ENCODE measurements around the gene PPP2R1B.
"Not testable (repeated sequence)": the region's sequence is repeated elsewhere in the genome, so short reads cannot be mapped to it uniquely, and the experiment has no call there.

PPP2R1B gene

DNA sequence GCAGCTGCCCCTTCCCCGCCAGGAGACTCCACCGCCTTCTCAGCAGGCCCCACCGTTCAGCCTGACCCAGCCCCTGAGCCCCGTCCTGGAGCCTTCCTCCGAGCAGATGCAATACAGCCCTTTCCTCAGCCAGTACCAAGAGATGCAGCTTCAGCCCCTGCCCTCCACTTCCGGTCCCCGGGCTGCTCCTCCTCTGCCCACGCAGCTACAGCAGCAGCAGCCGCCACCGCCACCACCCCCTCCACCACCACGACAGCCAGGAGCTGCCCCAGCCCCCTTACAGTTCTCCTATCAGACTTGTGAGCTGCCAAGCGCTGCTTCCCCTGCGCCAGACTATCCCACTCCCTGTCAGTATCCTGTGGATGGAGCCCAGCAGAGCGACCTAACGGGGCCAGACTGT lies 42.6 kb downstream of the PPP2R1B start:
- no peak for DNase-seq

DNA sequence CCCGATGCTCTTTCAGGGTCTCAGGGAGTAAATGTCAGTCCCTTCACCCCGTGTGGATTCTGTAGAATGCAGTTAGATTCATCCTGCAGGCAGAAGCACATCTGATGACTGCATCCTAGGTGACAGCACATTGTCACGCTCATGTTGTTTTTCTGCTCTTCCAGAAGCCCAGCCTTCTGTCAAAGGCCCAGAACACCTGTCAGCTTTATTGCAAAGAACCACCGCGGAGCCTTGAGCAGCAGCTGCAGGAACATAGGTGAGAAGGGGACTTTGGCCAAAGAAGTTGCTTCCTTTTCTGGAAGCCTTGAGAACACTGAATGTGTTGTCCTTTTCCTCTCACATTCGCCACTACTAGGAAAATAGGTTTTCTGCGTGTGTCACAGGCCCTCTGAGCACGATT lies 43.7 kb downstream of the PPP2R1B start:
- DNase-seq = no peak

DNA sequence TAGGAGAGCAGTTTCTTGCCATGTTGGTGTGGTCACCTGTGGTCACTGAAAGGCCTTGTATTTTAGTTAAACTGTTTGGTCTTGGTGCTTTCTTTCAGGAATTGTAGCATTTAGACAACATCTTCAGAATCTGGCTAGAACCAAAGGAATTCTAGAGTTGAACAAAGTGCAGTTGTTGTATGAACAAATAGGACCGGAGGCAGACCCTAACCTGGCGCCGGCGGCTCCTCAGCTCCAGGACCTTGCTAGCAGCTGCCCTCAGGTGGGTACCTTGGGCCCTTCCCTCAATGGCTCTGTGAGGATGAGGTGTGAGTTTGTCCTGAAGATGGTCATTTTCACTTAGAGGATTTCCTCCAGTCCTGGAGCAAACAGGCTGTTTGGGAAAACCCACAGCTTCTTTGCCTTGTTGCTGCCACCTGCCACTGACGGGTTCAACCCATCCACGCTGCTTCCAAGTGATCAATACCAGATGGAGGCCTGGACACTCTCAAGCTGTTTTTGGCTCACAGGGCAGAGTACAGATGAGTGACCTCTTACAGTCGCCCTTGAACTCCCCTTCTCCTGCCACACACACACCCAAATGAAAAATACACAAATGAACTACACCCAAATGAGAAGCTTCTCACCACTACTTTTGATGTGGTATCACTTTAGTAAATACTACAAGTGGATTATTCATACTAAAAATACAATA lies 45.2 kb downstream of the PPP2R1B start:
- DNase-seq = no peak

GRCh38 chr11:111719379-111719778 lies 46.8 kb downstream of the PPP2R1B start:
- no peak for DNase-seq

DNA sequence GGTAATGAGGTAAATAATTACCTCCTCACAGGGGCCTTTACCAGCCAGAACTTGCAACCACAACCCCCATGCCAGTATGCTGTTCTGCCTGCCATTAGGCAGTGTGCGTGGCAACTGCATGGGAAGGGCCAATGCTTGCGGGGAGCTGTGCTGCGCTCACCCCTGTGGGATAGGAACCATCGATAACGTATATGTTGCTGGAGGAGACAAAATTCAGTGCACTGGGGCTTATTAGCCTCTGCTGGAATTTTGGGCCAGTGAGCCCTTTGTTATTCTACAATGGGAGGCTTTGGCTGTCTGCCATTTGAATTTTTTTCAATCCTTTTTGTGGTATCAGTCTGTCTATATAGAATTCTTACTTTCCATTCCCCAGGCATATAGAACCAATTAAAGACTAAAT lies 47.3 kb downstream of the PPP2R1B start:
- DNase-seq = no peak

DNA sequence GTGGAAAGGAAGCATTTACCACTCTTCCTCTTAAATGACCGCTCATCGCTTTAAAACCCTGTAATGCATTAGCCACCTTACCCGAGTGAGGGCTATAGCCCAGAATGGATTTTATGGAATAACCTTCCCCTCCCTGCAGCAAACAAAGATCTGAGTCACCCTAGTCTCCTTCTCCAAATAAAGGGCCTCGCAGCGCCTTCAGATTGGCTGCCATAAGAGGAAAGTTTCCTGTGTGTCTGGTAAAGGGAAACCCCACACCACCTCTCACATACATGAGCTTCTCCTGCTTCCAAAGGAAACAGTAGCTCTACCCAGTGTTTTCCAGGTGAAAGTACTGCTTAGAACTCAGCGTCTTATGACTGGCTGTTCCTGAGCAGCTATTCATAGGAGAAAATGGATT lies 47.8 kb downstream of the PPP2R1B start:
- no peak for DNase-seq

GRCh38 chr11:111717660-111718059 lies 48.5 kb downstream of the PPP2R1B start:
- not testable (repeated sequence) for DNase-seq

DNA sequence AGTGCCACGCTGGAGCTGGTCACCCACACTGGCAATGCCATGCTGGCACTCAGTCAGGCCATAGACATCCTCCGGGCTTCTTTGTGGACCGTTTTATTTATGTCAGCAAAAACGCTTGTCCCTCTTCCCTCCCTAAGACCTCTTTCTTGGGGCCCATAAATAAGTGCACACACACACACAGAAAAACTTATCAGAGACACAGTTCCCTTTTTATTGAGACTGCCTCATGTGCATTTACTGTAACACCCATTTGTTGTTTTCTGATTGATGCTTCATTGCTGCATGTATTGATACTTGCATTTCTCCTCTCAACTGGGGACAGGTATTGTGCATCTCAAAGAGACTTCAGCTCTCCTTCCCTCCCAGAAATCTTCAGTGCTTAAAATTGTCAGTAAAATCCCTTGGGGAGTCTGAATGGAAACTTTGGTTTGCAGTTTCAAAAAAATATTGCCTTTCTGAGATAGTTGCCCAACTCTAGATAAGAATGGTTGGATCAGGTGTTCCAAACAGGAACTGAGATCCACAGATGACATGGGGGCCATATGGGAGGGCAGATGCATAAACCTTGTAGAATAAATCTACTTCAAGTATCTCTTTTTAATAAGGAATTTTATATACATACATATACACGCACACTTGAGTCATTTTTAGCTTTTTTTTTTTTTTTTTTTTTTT lies 50.9 kb downstream of the PPP2R1B start:
- no peak for DNase-seq

GRCh38 chr11:111714522-111714921 lies 51.7 kb downstream of the PPP2R1B start:
- DNase-seq = no peak

- DNase-seq = no peak
Measured at GRCh38 chr11:111707691-111708067, 58.5 kb downstream of the PPP2R1B start.

GRCh38 chr11:111707039-111707690 lies 59.0 kb downstream of the PPP2R1B start:
- no peak for DNase-seq

- no peak for DNase-seq
Measured at GRCh38 chr11:111703576-111703975, 62.6 kb downstream of the PPP2R1B start.

GRCh38 chr11:111702623-111703022 lies 63.6 kb downstream of the PPP2R1B start:
- DNase-seq = no peak

GRCh38 chr11:111700162-111700561 lies 66.0 kb downstream of the PPP2R1B start:
- no peak for DNase-seq

DNA sequence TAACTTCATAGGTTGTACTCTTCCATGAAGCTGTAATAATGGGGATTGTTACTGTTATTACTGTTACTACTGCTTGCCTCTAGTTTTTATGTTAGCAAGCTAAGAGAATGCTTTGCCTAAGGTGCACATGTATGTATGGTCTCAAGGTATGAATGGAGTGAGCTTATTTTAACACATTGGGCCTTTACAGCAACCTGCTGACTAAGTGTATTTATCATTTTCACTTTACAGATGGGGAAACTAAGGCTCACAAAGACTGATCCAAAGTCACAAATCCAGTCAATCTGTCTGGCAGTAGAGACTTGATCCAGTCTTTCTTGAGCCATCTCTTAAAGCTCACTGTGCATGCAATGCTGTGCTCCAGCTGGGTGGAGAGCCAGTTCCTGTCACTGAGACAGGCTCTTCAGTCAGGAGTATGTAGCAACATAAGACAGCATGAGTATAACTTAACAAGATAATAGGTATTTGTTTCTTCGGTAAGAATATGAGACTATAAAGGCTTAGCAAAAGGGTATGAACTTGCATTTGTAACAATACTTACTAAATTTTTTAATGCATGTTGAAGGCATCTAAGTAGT lies 66.5 kb downstream of the PPP2R1B start:
- no peak for DNase-seq

DNA sequence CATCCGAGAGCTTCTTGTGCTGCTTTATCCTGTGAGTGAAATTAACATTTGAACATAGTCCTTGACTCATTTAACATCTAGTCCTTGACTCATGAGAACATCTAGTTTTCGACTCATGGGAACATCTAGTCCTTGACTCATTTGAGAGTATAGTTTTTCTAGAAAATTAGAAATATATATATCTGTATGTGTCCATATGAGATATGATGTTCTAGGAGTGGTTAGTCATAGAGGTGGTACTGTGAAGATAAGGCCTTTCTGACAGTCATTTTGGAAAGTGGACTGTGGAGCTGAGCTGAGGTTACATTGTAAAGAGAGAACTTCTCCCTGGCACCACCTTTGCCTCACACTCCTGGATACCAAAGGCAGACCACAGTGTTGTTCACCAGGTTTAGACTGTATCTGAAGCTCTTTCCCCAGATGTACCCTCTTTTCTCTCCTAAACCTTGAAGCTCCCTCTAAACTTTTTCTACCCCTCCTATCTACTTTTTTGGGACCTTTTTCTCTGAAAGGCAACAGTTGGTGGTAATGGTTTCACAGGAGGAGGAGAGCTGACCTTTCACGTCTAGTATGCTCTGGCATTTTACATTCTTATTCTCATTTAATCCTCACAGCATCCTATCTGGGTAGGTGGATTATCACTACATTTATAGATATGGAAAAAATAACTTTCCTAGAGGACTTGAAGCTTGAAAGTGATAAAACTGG lies 67.2 kb downstream of the PPP2R1B start:
- no peak for DNase-seq

- DNase-seq = no peak
Measured at GRCh38 chr11:111697933-111698371, 68.2 kb downstream of the PPP2R1B start.

- no peak for DNase-seq
Measured at GRCh38 chr11:111696556-111696955, 69.6 kb downstream of the PPP2R1B start.

DNA sequence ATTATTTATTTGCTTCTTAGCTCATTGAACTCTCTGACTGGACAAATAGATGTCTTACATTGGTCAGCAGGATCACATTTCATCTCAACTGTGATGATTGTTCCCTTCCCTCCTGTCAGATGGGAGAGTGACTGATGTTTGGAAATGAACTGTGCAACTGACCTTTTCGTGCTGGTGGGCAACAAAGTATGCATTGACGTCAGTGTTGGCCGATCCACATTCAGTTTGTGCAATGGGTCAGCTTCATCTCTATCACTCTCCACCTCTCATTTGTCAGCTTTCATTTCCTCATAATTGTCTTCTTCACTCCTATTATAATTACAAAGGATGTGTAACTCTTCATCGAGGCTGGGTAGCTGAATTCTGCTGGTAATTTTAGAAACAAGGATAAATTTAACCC lies 71.3 kb downstream of the PPP2R1B start:
- DNase-seq = no peak

- DNase-seq = no peak
Measured at GRCh38 chr11:111693224-111693937, 72.8 kb downstream of the PPP2R1B start.

- DNase-seq = no peak
Measured at GRCh38 chr11:111691741-111692140, 74.4 kb downstream of the PPP2R1B start.

DNA sequence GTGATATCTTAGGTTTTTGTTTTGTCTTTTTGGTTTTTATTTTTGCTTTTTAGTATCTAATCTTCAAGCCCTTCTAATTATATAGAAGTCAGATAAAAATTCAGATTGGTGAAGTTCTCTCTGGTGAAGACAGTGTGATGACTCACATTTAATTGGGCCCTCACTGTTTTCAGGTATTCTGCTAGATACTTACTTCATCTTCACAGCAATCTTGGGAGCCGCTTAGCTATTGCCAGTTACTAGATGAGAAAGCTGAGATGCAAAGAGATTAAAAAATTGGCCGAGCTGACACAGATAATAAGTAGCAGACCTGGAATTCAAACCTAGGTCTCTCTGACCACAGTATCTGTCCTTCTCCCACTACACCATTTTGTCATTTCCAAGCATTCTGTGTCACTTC lies 75.0 kb downstream of the PPP2R1B start:
- no peak for DNase-seq

DNA sequence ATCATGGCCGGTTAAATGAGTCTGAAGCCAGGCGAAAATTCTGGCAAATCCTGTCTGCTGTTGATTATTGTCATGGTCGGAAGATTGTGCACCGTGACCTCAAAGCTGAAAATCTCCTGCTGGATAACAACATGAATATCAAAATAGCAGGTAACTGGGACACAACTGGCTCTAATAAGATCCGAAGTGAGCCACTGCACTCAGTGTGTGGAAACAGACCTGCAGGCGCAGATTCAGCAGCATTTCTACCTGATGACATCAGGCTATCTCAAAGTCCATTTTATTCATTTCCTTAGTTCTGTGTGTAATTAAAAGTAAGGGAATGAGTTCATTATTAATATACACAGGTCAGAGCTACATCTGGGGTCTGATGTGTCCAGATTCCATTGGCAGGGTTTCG lies 78.2 kb downstream of the PPP2R1B start:
- no peak for DNase-seq

Measured in Kasumi-1 (cell line).